ACC112 (cell line): ENCODE measurements around the gene AQP5.

ENCODE experiments used
- H2AFZ ChIP-seq: fragments of 200-600 bp; sonication (generic); one replicate; pipeline ENCODE4 v1.6.0; 2017; ENCODE audit warnings: antibody characterized with exemption, low read length; ENCODE audit not compliant: unreplicated experiment
- H3K27ac ChIP-seq: fragments of 200-600 bp; sonication (generic); 2 replicates; pipeline ENCODE4 v1.5.1; 2014; ENCODE audit warnings: low read depth, mild to moderate bottlenecking, antibody characterized with exemption, low read length, moderate library complexity
- H3K27me3 ChIP-seq: fragments of 200-600 bp; sonication (generic); 2 replicates; pipeline ENCODE4 v1.6.1; 2014; ENCODE audit warnings: mild to moderate bottlenecking, antibody characterized with exemption, low read length, moderate library complexity, mixed read lengths; ENCODE audit not compliant: insufficient read depth
- H3K36me3 ChIP-seq: fragments of 200-600 bp; sonication (generic); 2 replicates; pipeline ENCODE4 v1.6.1; 2016; ENCODE audit warnings: mild to moderate bottlenecking, antibody characterized with exemption, low read length, moderate library complexity, mixed read lengths; ENCODE audit not compliant: insufficient read depth
- H3K4me1 ChIP-seq: fragments of 200-600 bp; sonication (generic); one replicate; pipeline ENCODE4 v1.6.1; 2016; ENCODE audit warnings: low read length, mixed read lengths; ENCODE audit not compliant: insufficient read depth, unreplicated experiment, control insufficient read depth
- H3K4me3 ChIP-seq: fragments of 200-600 bp; sonication (generic); 2 replicates; pipeline ENCODE4 v1.5.1; 2014; ENCODE audit warnings: mild to moderate bottlenecking, low read depth, low read length
- H3K79me2 ChIP-seq: fragments of 200-600 bp; sonication (generic); one replicate; pipeline ENCODE4 v1.6.0; 2016; ENCODE audit warnings: low read length; ENCODE audit not compliant: control insufficient read depth, unreplicated experiment, insufficient read depth

Gene AQP5

DNA sequence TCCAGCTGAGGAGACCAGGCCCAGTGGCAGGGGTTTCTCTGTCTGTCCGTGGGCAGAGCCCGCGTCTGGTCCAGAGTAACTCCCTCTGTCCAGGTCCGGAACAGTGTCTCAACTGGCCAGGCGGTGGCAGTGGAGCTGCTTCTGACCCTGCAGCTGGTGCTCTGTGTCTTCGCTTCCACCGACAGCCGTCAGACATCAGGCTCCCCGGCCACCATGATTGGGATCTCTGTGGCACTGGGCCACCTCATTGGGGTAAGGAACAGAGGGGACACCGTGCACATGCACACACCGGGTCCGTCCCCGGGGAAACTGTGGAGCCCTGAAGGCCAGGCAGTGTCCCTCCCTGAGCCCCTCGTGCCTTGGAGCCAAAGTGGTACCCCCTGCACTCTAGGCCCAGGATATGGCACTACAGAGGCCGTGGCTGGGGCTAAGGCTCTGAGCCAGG, 12.6 kb downstream of the AQP5 start:
- no peaks in the 10 kb centered on the region for H3K79me2 ChIP-seq
- H3K36me3 ChIP-seq = no peaks in the 10 kb centered on the region
- no peak overlapping the region for H2AFZ ChIP-seq
- no peak overlapping the region for H3K27ac ChIP-seq
- H3K27me3 ChIP-seq = peaks cover 12% of the 10 kb centered on the region
- H3K4me3 ChIP-seq = no peak overlapping the region
- no peaks in the 10 kb centered on the region for H3K4me1 ChIP-seq

DNA sequence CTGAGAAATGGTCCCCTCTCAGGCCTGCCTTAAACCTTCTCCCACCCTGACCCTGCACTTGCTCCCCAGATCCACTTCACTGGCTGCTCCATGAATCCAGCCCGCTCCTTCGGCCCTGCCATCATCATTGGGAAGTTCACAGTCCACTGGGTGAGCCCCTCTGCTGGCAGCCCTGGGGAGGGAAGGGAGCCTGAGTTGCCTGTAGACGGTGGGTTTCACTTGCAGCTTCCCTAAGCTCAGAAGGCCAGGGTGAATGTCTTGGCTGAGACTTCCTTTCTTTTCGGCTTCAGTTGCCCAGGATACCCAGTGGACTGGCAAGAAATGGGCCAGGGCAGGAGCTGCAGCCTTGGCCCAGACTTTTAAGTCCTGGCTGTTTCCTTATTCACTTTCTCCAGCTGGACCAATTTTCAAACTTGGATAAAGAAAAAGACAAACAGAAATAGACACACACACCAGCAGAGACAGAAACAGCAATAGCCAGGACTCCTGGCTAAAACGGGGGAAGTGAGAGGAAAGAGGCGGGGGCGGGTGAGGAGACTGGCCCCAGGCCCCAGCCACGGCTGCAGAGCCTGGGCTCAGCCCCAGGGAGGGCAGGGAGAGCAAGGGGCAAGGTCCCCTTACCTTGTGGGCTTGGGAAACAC, 13.1 kb downstream of the AQP5 start:
- Histone ChIP-seq H2AFZ (no peak overlapping the region), H3K27me3 (peaks cover 6% of the 10 kb centered on the region), H3K36me3 (no peaks in the 10 kb centered on the region), H3K4me3 (no peak overlapping the region), H3K27ac (no peak overlapping the region), H3K4me1 (no peaks in the 10 kb centered on the region), H3K79me2 (no peaks in the 10 kb centered on the region)

DNA sequence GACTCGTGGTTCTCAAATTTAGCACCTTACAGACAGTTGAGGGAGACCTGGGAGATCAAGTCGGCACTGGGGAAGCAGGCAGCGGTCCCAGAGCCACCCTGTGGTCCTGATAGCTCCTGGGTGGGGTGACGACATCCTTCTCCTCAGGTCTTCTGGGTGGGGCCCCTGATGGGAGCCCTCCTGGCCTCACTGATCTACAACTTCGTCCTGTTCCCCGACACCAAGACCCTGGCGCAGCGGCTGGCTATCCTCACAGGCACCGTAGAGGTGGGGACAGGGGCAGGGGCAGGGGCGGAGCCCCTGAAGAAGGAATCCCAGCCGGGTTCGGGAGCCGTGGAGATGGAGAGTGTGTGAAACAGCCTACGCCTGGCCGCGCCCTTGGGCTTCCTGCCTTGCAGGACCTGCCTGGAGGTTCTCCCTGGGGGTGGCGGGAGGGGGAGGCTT, 13.7 kb downstream of the AQP5 start:
- Histone ChIP-seq H3K79me2 (no peaks in the 10 kb centered on the region), H2AFZ (no peak overlapping the region), H3K27ac (no peak overlapping the region), H3K4me1 (no peaks in the 10 kb centered on the region), H3K4me3 (no peak overlapping the region), H3K27me3 (peaks cover under 1% of the 10 kb centered on the region; the same call in 1 of the 2 replicates), H3K36me3 (no peaks in the 10 kb centered on the region)

DNA sequence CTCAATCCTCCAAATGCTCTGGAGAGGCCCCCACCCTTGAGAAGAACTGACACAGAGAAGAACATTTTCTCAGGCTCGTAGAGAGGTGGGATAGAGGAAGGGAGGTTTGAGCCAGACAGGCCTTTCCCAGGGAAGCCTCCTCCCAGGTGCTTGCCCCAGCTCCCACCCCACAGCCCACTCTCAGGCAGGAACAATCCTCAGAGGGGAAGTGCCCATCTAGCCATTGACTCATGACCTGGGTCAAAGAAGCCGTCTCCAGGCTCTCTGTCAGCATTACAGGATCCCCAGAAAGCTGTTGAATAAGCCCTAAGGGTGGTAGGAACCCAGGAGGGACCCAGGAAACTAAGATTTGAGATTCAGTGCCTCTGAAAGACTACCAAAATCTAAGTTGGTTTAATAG, 14.9 kb downstream of the AQP5 start:
- Histone ChIP-seq H3K4me1 (no peaks in the 10 kb centered on the region), H2AFZ (no peak overlapping the region), H3K27me3 (no peaks in the 10 kb centered on the region), H3K27ac (no peak overlapping the region), H3K79me2 (no peaks in the 10 kb centered on the region), H3K4me3 (no peak overlapping the region), H3K36me3 (no peaks in the 10 kb centered on the region)

DNA sequence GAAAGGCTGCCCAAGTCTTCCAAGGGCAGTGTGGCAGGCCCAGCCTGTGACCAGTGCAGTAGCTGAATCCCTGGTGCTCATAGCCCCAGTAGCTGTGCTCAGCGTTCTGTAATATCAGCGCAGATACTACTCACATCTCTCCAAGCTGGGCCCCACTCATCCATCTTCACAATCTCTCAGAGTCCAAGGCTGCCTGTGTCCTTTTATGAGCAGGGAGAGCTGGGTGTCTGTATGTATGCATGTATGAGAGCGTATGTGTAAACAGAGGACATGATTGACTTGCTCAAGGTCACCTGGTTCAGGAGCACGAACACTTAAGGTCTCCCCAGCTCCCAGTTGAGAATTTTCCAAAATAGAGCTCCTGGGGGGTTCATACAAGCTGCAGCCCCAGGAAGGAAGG, 16.5 kb downstream of the AQP5 start:
- Histone ChIP-seq H3K36me3 (no peaks in the 10 kb centered on the region), H3K27ac (no peak overlapping the region), H3K4me3 (no peak overlapping the region), H3K79me2 (no peaks in the 10 kb centered on the region), H3K27me3 (no peaks in the 10 kb centered on the region), H2AFZ (no peak overlapping the region), H3K4me1 (peaks cover 11% of the 10 kb centered on the region)

DNA sequence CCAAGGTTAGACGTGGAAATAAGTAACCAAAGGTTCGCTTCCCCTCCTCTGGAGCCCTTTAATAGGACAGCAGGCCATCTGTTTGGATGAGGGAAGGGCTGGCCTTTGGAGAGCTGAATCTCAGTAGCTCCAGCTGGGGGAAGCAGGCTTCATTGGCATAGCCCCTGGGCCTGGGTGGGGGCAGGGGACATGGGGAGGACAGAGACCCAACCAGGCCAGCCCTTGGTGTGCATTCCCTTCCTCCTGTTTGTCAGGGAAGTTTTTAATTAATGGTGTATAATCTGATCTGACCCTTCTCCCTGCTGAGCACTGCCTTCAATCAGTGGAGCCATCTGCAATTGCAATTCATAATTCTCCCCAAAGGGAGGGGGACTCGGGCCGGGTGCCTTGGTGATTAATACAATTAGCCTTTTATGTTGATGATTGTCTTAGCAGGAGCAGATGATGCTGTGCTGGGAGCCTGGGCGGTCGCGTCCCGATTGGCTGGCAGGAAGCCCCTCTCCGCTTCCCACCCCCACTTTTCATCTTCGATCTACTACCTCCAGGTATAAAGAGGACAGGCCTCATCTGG, 17.4 kb downstream of the AQP5 start:
- Histone ChIP-seq H3K79me2 (no peaks in the 10 kb centered on the region), H3K4me3 (no peak overlapping the region), H3K4me1 (peaks cover 18% of the 10 kb centered on the region), H3K27ac (no peak overlapping the region), H3K36me3 (no peaks in the 10 kb centered on the region), H2AFZ (no peak overlapping the region), H3K27me3 (no peaks in the 10 kb centered on the region)

DNA sequence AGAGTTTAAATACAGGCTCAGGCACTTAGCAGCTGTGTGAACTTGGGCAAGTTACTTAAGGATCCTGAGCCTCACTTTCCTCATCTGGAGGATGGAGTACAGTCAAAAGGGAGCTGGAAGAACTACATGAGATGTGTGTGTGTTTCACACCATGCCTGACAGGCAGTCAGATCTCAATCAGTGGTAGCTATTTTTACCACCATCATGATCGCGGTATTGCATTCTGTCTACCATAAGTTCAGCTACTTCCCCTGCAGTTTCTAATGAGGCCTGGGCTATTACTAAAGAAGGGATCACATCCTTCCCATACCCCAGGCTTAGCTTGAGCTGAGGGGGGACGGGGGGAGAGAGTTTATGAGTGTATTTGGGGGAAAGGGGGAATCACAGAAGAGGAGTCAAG, 18.1 kb downstream of the AQP5 start:
- Histone ChIP-seq H3K36me3 (no peaks in the 10 kb centered on the region), H3K4me3 (no peak overlapping the region), H3K79me2 (no peaks in the 10 kb centered on the region), H3K27ac (no peak overlapping the region), H3K4me1 (peaks cover 25% of the 10 kb centered on the region), H3K27me3 (no peaks in the 10 kb centered on the region), H2AFZ (no peak overlapping the region)

DNA sequence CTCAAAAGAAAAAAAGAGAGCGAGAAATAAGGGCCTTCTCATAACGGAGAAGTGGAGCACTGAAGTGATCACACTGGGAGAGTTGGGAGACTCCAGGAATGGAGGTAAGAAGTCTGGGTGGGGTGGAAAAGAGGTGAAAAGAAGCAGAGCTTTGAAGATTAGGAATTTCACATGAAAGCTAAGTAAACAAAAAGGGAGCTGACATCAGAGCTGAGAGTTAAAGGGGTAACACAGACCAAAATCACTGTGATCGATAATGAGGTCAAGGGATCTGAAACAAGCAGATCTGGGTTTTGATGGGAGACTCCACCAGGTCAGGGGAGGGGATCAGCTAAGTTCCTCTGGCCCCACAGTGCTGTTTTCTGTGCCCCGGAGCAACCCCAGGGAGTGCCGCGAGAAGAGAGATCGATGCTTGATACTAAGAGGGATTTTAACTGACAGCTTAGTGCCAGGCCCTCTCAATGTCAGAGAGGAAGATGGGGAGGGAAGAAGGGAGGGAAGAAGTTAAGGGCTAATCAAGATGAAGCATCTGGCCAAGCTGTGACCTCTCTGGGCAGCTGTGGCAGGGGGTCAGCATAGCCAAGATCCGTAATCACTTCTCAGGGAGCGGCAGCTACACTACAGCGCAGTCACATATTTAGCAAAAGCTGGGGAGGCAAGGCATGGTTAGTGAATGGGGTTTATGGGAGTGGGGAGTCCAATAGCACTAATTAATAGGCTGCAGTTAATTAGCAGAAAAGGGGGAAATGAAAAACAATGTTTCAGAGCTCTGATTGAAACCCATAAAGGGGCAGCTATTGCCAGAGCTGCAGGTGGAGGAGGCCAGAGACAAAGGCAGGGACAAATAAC, 19.1 kb downstream of the AQP5 start:
- no peak overlapping the region for H3K27ac ChIP-seq
- peaks cover 25% of the 10 kb centered on the region for H3K4me1 ChIP-seq

DNA sequence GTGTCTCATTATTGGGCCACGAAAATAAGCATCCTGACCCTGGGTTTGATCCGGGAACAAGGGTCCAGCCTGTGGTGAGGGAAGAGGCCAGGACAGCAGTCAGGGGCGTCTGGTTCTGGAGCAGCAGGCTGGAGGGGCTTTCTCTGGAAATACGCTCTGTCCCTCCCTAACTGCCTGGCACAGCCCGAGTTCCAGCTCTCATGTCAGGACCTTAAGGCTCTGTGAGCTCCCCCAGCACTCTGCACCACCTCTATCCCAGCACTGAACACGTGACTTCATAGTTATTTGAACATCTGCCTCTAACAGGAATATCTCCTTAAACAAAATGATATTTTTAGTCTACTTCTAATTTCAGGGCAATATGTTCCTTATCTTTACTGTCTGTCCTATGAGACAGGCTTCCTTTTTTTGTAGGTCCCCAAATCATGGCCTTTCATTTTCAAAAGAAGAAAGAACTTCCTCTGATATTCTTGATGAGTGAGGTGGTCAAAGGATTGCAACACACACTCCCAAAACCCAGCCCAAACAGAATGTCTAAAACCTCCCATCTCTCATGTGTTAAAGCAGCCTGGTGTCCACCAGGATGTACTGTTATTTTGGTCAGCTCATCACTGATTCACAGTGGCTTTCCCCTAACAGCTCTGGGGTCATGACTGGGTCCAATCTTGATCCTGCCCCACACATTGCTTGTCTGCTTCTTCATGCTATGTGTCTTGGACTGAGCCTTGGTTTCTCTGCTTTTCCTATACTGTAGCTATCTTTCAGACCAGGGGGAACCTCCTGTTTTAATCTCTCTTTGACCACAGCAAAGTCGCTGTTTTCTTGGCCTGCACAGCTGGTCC, 20.8 kb downstream of the AQP5 start:
- H3K79me2 ChIP-seq = no peaks in the 10 kb centered on the region
- no peaks in the 10 kb centered on the region for H3K27me3 ChIP-seq
- no peaks in the 10 kb centered on the region for H3K36me3 ChIP-seq
- no peak overlapping the region for H3K4me3 ChIP-seq
- H3K4me1 ChIP-seq = peaks cover 25% of the 10 kb centered on the region
- H3K27ac ChIP-seq = peak overlapping the region; percentile 35
- H2AFZ ChIP-seq = no peak overlapping the region

More for the DNA sequence above, 19.1 kb downstream of the AQP5 start:
- H3K36me3 ChIP-seq = no peaks in the 10 kb centered on the region
- H3K4me3 ChIP-seq = no peak overlapping the region
- H3K79me2 ChIP-seq = no peaks in the 10 kb centered on the region
- no peaks in the 10 kb centered on the region for H3K27me3 ChIP-seq
- H2AFZ ChIP-seq = no peak overlapping the region

DNA sequence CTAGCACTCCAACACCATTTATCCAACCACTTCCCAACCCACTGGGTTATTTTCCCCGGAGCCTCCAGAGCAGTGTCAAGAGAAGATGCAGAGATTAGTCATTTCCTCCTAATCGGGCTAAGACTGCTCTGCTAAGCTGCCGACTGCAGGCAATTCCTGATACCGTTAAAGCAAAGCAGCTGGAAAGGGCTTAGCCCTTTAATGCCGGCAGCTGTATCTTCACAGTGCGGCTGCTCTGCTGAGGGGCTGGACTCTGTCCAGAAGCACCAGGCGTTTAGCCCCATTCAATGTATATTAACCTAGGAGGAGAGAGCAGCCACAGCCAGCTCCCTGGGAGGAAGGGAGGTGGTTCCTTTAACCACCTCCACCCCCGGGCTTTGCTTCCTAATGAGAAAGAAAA, 22.2 kb downstream of the AQP5 start:
- no peaks in the 10 kb centered on the region for H3K79me2 ChIP-seq
- H3K27ac ChIP-seq = peak overlapping the region; percentile 49
- H3K27me3 ChIP-seq = no peaks in the 10 kb centered on the region
- peaks cover 25% of the 10 kb centered on the region for H3K4me1 ChIP-seq
- peaks cover 4% of the 10 kb centered on the region; the same call in 1 of the 2 replicates for H3K36me3 ChIP-seq
- H2AFZ ChIP-seq = peak overlapping the region; percentile 4
- H3K4me3 ChIP-seq = no peak overlapping the region
